IPS-18c (cell line): ENCODE data around the gene MED27.

Experiments used
- H3K4me3 ChIP-seq: 2 replicates; pipeline ENCODE4 v1.7.0; 2013; ENCODE audit warnings: low read depth, mild to moderate bottlenecking, low read length, moderate library complexity; ENCODE audit not compliant: insufficient read depth
- H3K9me3 ChIP-seq: one replicate; pipeline ENCODE4 v1.6.1; 2013; ENCODE audit warnings: mild to moderate bottlenecking, low read length, moderate library complexity; ENCODE audit not compliant: control insufficient read depth, insufficient read depth

Gene MED27

DNA sequence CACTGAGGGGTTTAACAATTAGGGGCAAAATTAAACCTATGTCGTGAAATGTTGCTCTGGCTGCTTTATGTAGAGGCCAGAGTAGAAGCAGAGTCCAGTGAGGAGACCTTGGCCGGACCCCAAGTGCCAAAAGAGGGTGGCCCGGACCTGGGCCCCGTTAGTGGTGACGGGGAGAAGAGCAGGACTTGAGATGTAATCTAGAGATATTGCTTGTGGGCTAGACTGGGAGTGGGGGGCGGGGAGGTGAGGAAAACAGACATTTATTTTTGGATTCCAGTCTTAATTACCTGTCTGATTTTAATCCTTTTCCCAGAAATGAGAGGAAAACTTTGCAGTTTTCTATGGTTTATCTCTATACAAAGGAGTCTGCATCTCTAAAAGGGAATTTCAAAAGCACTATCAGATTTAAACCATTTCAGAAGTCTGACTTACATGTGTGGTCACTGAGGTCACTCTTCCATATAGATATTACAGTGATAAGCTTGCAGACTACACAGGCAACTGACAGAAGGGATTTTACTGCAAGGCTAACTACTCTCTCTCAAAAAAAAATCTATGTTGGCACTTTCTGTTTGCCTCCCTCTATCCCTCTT, 108.1 kb downstream of the MED27 start:
- no peak overlapping the region for H3K4me3 ChIP-seq
- H3K9me3 ChIP-seq, result no peaks in the 10 kb centered on the region

DNA sequence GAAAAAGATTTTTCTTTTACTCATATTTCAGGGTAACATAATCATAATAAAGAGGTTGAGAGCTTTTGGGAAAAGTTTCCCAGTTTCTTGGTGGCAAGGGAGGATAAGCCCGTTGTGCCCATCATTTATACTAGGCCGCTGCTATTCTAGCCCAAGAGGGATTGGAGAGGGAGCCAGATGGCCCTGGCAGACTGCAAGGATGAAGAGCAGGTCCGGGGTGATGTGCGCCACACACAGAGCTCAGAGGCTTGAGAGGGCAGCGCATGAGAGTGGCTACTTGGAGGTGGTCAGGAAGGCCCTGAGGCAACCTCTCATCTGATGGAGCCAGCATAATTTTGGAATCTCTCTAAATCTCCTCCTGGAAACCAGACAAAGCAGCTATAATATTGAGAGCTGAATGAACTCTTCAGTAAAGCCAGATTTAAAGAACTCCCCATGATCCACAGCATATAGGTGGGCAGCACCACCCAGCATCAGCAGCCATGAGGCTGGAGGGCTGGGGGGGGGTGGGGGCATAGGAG, 110.1 kb downstream of the MED27 start:
- H3K9me3 ChIP-seq, result no peaks in the 10 kb centered on the region

DNA sequence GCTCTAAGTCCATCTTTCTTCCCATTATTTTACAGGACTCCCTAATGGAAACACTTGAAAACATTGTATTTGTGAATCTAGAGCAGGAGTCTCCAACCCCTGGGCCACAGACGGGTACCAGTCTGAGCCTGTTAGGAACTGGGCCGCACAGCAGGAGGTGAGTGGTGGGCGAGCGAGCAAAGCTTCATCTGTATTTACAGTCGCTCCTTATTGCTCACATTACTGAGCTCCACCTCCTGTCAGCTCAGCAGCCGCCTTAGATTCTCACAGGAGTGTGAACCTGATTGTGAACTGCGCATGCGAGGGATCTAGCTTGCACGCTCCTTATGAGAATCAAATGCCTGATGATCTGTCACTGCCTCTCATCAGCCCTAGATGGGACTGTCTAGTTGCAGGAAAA, 111.0 kb downstream of the MED27 start:
- Histone ChIP-seq H3K9me3 (no peaks in the 10 kb centered on the region), H3K4me3 (no peak overlapping the region)

More for the DNA sequence above, 110.1 kb downstream of the MED27 start:
- no peak overlapping the region for H3K4me3 ChIP-seq

DNA sequence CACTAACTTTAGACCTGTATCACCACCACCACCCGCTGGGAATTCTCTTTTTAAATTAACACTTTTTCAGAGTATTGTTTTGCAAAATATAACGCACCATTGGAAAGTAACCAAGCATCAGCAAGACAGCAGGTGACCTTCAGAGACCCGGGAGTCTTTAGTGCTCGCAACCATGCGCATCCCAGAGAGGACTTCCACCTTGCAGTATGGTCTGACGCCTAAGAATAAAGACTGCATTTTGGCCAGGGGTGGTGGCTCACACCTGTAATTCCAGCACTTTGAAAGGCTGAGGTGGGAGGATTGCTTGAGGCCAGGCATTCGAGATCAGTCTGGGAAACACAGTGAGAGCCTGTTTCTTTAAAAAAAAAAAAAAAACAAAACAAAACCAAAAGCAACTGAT, 113.8 kb downstream of the MED27 start:
- Histone ChIP-seq H3K9me3 (no peaks in the 10 kb centered on the region), H3K4me3 (no peak overlapping the region)

DNA sequence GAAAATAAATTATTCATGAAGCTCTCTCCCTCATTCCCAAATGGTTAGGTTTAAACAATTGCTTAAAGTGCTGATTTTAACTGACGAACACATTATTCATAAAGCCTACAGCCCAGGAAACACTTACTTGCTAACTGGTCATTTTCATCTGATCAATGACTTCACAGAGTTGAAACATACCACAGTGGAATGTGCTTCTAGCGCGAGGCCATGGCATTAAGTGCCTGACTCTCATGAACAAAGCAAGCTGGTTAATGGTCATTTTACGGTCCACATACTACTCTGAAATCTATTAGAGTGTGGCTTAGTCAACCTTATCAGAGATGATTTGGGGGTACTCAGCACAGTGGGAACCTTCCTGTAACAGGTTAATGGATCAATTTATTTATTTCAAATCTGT, 114.6 kb downstream of the MED27 start:
- H3K4me3 ChIP-seq, result no peak overlapping the region
- no peaks in the 10 kb centered on the region for H3K9me3 ChIP-seq

DNA sequence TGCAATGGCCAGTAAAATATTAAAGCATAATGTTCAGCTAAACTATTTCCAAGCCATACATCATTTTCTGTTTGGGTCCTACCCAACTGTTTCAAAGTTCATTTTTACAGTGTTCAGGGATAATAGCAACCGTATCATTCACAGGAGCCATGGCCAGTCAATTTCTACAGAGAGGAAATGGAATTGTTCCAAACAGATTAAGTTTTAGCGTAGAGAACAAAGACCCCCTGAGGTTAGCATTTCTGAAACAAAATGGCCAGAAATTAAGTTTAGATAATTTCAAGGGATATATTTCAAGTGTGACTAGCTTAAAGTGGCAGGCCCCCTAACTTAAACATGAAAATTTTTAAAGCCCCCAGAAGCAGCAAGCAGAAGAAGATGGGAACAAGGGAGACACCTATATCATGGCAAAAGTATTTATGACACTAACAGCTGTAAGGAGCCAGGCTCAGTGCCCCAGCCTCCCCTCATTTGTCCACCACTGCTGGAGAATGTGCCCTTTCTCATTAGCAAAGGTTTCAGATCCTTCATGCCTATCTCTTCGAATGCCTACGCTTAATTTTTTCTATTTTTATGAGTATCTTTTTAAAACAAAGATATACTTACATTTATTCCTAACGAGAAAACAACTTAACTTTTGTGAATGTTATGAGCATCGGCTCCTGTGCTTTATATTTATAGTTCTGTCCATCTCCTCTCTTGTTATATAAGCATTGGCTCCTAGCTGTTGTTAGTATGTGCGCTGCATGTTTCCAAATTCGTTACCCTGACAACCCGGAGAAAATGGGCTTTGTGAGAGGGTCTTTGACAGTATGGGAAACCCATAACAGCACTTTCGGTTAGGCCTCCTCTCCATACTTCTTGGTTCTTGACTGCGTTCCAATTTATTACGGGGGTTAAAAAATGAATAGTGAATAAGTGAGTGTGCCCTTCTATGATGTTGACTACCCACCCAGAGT, 116.3 kb downstream of the MED27 start:
- Histone ChIP-seq H3K4me3 (no peak overlapping the region), H3K9me3 (no peaks in the 10 kb centered on the region)

DNA sequence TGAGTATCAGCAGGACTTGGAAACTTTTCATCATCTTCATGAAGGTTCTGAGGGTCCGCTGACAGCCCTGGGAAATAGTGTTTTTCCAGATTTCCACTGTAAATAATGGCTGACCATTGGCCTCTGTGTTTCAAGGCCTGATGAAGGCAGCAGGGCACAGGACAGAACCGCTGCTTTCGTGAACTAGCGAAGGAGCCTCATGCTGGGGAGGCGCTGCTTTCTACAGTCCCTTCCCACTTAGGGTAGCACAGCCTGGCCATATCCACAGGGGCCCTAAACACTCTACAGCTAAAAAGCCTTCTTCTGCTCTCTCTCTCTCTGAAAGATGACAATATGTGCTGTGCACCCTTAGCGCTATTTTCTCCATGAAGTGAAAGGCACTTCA, 118.2 kb downstream of the MED27 start:
- no peak overlapping the region for H3K4me3 ChIP-seq
- no peaks in the 10 kb centered on the region for H3K9me3 ChIP-seq

DNA sequence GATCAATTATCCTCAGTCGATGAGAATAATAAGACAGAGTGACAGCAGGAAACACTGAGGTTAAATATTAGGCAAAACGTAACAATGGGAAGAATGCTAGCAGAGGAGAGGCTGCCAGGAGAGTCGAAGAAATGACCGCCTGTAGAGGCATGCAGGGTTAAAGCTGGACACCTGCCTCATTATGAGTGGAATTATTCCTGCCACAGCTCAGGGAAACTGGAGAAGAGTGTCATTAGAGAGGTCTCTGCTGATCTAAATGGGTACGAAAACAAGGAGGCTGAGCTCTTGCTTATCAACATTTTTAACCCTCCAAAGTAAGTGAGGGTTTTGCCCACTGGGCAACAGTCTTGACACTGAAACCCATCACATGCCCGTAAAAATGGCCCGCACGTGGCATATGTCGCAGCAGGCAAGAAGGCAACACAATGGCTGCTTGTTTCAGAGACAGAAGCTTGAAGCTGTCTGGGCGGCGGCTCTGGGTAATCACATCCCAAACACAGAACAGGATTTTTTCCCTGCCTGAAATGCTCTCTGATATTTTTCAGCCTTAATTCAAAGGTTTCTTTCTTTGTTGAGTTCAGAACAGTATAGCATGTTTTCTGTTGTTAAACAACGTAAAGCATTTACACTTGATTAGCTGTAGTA, 118.7 kb downstream of the MED27 start:
- H3K9me3 ChIP-seq, result no peaks in the 10 kb centered on the region
- no peak overlapping the region for H3K4me3 ChIP-seq

DNA sequence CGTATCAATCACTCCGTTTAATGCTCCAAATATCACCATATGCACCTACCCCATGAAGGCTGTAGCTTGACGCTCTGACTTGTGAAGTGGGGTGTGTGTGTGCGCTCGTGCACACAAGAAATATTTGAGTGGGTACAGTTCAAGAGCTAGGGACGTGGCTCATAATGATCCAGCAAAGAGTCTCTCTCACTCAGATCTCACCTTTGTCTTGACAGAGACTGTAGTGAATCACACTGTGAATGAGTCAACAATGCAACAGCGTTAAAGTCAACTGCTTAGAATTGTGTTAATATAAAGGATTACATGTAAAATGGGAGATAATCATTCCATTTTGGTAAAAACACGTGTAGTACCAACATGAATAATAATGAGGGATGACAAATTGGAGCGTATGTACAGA, 119.4 kb downstream of the MED27 start:
- no peaks in the 10 kb centered on the region for H3K9me3 ChIP-seq
- H3K4me3 ChIP-seq, result no peak overlapping the region

DNA sequence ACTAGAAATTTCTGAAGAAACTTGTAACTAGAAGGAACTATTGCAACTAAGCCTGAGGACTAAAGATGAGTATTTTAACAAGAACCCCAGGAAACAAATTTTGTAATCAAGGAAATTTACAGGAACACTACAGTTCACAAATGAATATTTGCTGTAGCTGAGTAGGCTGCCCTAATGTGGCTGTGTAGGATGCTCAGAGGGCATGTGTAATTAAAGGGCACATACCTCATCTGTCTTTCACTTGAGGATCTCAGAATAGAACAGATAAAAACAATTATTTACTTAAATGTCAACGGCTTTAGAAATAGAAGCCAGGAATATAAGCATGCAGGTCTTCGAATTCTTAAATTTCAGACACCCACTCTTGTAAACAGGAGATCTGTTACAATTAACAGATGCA, 119.8 kb downstream of the MED27 start:
- no peaks in the 10 kb centered on the region for H3K9me3 ChIP-seq
- H3K4me3 ChIP-seq, result no peak overlapping the region

DNA sequence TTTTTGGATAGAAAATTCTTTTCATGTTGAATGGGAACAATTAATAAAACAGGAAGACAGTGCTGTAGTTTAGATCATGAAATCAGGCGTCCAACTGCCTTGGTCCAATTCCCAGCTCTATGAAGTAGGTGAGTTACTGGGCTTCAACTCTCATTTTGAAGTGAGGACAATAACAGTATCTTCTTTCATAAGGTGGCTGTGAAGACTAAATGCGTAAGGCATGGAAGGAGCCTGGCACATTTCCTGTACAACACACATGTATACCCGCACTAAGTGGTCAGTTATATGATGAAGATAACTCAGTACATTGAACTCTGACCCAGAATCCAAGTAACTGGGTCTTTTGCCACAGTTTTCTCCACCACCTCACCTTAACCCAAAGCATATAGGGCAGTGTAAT, 120.6 kb downstream of the MED27 start:
- Histone ChIP-seq H3K4me3 (no peak overlapping the region), H3K9me3 (no peaks in the 10 kb centered on the region)

DNA sequence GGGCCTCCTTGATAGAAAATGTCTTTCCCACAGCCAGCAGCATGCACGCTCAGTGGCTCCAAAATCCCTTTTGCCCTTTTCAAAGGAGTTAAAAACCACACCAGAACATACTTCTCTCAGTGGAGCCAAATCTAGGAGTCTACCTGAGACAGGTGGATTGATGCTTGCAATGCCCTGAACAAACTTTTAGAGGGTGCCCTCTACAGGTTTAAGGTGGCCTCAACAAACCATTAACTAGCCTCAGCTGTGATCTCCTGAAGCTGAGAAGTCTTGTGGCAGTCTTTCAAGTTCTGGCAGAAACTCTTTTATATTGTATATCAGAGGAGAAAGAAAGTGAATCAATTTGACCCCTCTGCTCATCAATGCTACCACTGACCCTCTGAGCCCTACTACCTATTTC, 125.4 kb downstream of the MED27 start:
- Histone ChIP-seq H3K9me3 (no peaks in the 10 kb centered on the region), H3K4me3 (no peak overlapping the region)

DNA sequence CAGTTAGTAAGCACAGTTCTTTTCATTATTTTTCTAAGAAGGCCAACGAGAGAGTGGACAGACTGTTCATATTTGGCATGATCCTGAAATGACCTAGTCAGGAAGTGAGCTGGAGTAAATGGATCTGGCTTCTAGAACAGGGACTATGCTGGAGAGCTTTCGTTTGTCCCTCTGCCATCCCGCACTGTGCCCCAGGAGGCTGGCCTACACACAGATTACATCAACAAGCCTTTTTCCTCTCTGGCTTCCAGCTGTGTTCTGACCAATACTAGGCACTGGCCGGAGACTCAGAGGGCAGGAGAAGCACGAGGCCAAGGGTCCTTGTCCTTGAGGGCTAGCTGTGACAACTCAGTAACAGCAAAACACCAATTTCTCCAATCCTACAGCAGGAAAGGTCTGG, 127.8 kb downstream of the MED27 start:
- Histone ChIP-seq H3K4me3 (no peak overlapping the region), H3K9me3 (no peaks in the 10 kb centered on the region)

DNA sequence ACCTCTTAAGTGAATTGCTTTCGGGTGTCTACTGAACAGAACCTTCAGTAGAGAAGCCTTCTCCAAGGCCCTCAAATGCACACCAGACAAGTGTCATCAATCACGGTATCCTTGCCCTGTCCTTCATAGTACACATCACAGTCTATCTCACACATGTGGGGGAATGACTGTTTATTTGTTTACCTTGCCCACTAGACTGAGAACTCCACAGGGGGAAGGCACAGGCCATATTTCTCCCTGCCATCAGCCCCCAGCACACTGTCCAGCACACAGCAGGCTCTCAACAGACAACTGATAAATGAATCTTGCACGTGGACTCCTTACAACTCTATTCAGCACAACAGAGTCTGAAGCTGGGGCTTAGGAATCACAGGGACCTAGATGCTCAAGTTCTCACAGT, 128.5 kb downstream of the MED27 start:
- H3K9me3 ChIP-seq, result no peaks in the 10 kb centered on the region
- H3K4me3 ChIP-seq, result no peak overlapping the region

DNA sequence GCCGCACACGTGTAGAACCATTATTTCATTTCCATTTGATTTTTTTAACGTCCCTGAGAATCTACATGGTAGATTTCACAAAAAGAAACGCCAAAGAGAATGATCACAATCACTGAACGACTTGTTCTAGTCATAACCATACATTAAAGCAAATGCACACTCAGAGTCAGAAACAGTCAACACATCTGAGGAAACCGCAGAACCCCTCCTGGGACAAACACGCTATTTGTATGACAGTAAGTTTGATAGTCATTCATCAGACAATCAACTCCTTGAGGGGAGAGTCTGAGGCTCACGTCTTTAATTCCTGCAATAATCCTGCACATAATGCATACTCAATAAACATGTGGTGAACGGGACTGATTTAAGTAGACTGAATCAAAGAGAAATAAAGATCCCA, 129.2 kb downstream of the MED27 start:
- Histone ChIP-seq H3K9me3 (no peaks in the 10 kb centered on the region), H3K4me3 (no peak overlapping the region)

DNA sequence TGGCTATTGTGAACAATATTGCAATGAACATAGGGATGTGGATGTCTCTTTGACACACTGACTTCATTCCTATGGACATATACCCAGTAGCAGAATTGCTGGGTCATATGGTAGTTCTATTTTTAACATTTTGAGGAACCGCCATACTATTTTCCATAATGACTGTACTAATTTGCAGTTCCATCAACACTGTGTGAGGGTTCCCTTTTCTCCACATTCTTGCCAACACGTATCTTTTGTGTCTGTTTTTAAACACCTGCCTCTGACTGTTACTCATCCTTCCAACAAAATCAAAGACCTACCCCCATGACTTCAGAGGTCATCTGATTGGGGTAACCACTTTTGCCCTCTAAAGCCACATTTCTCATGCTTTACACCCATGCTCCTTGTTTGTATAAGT, 133.5 kb downstream of the MED27 start:
- no peaks in the 10 kb centered on the region for H3K9me3 ChIP-seq
- no peak overlapping the region for H3K4me3 ChIP-seq

DNA sequence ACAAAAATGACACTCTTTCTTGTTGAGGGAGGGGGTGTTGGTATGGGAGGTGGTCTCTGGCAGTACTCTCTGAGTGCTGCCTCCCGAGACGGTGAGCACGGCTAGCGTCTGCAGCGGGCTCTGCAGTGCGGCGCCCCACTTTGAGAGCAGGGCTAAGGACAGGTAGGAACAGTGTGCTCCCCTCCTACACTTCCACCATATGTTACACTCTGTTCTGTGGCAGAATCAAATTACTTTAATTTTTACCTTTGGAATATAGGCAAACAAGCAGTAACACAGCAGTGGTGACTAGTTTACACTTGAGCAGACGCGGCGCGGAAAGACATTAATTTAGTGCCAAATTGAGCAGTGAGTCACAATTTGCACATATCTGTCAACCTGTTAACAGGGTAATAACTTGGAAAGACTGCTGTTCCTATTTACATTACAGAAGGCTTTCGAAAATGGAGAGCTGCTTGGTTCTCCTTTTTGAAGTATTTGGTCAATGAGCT, 136.3 kb downstream of the MED27 start:
- no peak overlapping the region for H3K4me3 ChIP-seq

More for the DNA sequence above, 136.3 kb downstream of the MED27 start:
- H3K9me3 ChIP-seq, result no peaks in the 10 kb centered on the region
